ENCODE measurements around the gene TMEFF2. TPM values are rescaled to one million over a fixed set of nuclear protein-coding genes. Genes with fewer than 3 reads are reported as not detected.

The TMEFF2 gene
- total RNA-seq, 1 donor from 2014 or later: 6.3 TPM

DNA sequence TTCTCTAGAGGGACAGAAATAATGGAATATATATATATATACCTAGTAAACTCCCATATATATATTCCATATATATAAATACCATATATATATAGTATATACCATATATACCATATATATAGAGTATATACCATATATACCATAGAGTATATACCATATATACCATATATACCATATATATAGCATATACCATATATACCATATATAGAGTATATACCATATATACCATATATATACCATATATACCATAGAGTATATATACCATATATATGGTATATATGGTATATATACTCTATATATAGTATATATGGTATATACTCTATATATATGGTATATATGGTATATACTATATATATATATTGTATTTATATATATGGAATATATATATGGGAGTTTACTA is 285.9 kb downstream of the TMEFF2 start:
- Histone ChIP-seq H3K36me3 (ENCODE audit: control insufficient read depth in 3 of 3, insufficient read depth in 3 of 3, low read length in 3 of 3) (no peaks in the 10 kb centered on the region), H3K27me3 (ENCODE audit: control insufficient read depth in 3 of 3, insufficient read depth in 3 of 3, low read length in 3 of 3) (no peaks in the 10 kb centered on the region), H3K27ac (ENCODE audit: low read depth, low read length) (no peak overlapping the region), H3K4me3 (ENCODE audit: low read length in 3 of 3) (no peak overlapping the region), H3K9ac (ENCODE audit: low read depth in 1 of 3, low read length in 3 of 3) (no peak overlapping the region), H3K4me1 (ENCODE audit: control insufficient read depth in 3 of 3, insufficient read depth in 3 of 3, low read length in 3 of 3) (no peaks in the 10 kb centered on the region), H3K9me3 (ENCODE audit: control insufficient read depth in 3 of 3, low read length in 3 of 3) (no peaks in the 10 kb centered on the region)

DNA sequence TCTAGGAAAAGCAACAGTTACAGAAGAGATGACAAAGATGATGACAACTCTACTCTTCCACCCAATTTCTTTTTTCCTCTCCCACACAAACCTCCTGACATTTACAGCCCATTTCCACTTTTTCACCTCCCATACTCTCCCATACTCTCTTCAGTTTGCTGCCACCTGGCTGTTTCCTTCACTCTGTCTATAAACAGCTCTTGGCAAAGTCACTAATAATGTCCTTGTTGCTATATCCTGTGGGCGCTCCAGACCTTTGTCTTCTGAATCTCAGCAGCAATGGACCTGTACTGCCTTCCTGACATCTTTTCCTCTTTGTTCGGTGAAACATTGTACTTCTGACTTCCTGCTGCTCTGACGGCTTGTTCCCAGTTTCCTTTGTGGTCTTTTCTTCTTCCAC is 287.2 kb downstream of the TMEFF2 start:
- H3K27me3 ChIP-seq (ENCODE audit: control insufficient read depth in 3 of 3, insufficient read depth in 3 of 3, low read length in 3 of 3): no peaks in the 10 kb centered on the region
- H3K9me3 ChIP-seq (ENCODE audit: control insufficient read depth in 3 of 3, low read length in 3 of 3): no peaks in the 10 kb centered on the region
- H3K27ac ChIP-seq (ENCODE audit: low read depth, low read length): no peak overlapping the region
- H3K36me3 ChIP-seq (ENCODE audit: control insufficient read depth in 3 of 3, insufficient read depth in 3 of 3, low read length in 3 of 3): no peaks in the 10 kb centered on the region
- H3K9ac ChIP-seq (ENCODE audit: low read depth in 1 of 3, low read length in 3 of 3): no peak overlapping the region
- H3K4me3 ChIP-seq (ENCODE audit: low read length in 3 of 3): no peak overlapping the region
- H3K4me1 ChIP-seq (ENCODE audit: control insufficient read depth in 3 of 3, insufficient read depth in 3 of 3, low read length in 3 of 3): no peaks in the 10 kb centered on the region

DNA sequence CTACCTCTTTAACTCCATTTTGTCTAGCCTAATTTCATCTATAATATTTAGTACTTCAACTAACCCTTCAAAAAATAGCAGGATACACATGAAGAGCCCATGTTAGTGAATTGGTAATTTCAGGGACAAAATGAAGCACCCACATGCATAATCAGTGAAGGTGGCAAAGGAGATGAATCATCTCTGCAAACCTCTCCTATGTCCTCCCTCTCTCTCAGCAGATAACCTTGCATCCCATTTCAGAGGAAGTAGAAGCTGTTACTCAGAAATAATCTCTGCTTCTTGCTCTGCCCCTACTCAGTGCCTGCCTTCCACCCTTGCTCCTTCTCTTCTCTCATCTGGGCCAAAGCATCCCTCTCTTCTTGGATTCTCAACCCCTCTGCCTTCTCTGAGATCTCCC is 287.6 kb downstream of the TMEFF2 start:
- Histone ChIP-seq H3K9me3 (ENCODE audit: control insufficient read depth in 3 of 3, low read length in 3 of 3) (no peaks in the 10 kb centered on the region), H3K36me3 (ENCODE audit: control insufficient read depth in 3 of 3, insufficient read depth in 3 of 3, low read length in 3 of 3) (no peaks in the 10 kb centered on the region), H3K27ac (ENCODE audit: low read depth, low read length) (no peak overlapping the region), H3K9ac (ENCODE audit: low read depth in 1 of 3, low read length in 3 of 3) (no peak overlapping the region), H3K4me1 (ENCODE audit: control insufficient read depth in 3 of 3, insufficient read depth in 3 of 3, low read length in 3 of 3) (no peaks in the 10 kb centered on the region), H3K27me3 (ENCODE audit: control insufficient read depth in 3 of 3, insufficient read depth in 3 of 3, low read length in 3 of 3) (no peaks in the 10 kb centered on the region), H3K4me3 (ENCODE audit: low read length in 3 of 3) (no peak overlapping the region)

DNA sequence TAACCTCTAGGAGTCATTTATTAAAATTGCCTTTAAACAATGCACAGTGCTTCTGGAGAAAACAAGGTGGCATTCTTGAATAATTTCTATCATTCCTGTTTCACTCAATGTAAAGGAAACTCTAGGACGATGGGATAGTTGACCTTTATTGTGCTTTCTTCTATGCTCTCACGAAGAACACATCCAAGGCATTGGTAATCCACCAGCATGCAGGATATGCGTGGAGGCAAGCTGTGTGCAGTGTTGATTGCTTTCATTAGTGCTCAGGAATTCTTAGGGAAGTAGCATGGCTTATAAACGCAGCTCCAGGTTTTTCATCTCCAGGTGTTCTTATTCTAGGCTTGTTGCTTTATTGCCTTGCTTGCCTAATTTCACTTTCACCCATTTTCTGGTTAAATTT is 289.4 kb downstream of the TMEFF2 start:
- Histone ChIP-seq H3K4me3 (ENCODE audit: low read length in 3 of 3) (no peak overlapping the region), H3K27me3 (ENCODE audit: control insufficient read depth in 3 of 3, insufficient read depth in 3 of 3, low read length in 3 of 3) (no peaks in the 10 kb centered on the region), H3K27ac (ENCODE audit: low read depth, low read length) (no peak overlapping the region)

DNA sequence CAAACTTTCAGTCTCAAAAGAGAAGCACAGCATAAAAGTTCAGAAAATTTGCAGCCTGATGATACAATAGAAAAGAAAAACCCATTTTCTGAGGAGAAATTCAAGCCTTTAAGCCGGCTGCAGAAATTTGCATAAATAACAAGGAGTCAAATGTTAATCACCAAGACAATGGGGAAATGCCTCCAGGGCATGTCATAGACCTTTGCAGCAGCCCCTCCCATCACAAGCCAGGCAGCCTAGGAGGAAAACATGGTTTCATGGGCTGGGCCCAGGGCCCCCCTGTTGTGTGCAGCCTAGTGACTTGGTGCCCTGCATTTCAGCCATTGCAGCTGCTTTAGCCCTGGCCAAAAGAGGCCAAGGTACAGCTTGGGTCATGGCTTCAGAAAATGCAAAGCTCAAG is 293.7 kb downstream of the TMEFF2 start:
- H3K36me3 ChIP-seq (ENCODE audit: control insufficient read depth in 3 of 3, insufficient read depth in 3 of 3, low read length in 3 of 3): no peaks in the 10 kb centered on the region
- no peaks in the 10 kb centered on the region for H3K9me3 ChIP-seq (ENCODE audit: control insufficient read depth in 3 of 3, low read length in 3 of 3)
- no peaks in the 10 kb centered on the region for H3K4me1 ChIP-seq (ENCODE audit: control insufficient read depth in 3 of 3, insufficient read depth in 3 of 3, low read length in 3 of 3)
- H3K9ac ChIP-seq (ENCODE audit: low read depth in 1 of 3, low read length in 3 of 3): no peak overlapping the region
- H3K27me3 ChIP-seq (ENCODE audit: control insufficient read depth in 3 of 3, insufficient read depth in 3 of 3, low read length in 3 of 3): no peaks in the 10 kb centered on the region
- H3K27ac ChIP-seq (ENCODE audit: low read depth, low read length): no peak overlapping the region
- H3K4me3 ChIP-seq (ENCODE audit: low read length in 3 of 3): no peak overlapping the region

More for the DNA sequence above, 289.4 kb downstream of the TMEFF2 start:
- Histone ChIP-seq H3K9me3 (ENCODE audit: control insufficient read depth in 3 of 3, low read length in 3 of 3) (no peaks in the 10 kb centered on the region), H3K4me1 (ENCODE audit: control insufficient read depth in 3 of 3, insufficient read depth in 3 of 3, low read length in 3 of 3) (no peaks in the 10 kb centered on the region), H3K36me3 (ENCODE audit: control insufficient read depth in 3 of 3, insufficient read depth in 3 of 3, low read length in 3 of 3) (no peaks in the 10 kb centered on the region), H3K9ac (ENCODE audit: low read depth in 1 of 3, low read length in 3 of 3) (no peak overlapping the region)

DNA sequence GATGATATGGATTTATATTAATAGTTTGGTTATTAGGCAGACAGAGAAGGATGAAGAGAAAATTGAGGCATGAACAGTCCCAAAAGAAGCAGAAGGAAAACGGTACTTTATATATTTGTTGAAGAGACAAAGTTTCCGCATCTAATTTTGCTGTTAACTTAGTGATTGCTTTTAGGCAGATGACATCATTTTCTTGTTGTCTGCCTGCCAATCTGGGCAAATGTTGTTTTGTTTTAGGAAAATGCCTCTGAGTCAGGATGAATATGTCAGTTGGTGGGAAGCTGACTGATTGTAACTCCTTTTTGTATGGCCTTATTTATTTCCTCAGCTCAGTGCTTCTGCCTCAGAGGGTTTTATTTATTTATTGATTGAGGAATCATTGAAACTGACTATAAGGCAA is 295.3 kb downstream of the TMEFF2 start:
- Histone ChIP-seq H3K27me3 (ENCODE audit: control insufficient read depth in 3 of 3, insufficient read depth in 3 of 3, low read length in 3 of 3) (no peaks in the 10 kb centered on the region), H3K9ac (ENCODE audit: low read depth in 1 of 3, low read length in 3 of 3) (no peak overlapping the region), H3K9me3 (ENCODE audit: control insufficient read depth in 3 of 3, low read length in 3 of 3) (no peaks in the 10 kb centered on the region), H3K4me1 (ENCODE audit: control insufficient read depth in 3 of 3, insufficient read depth in 3 of 3, low read length in 3 of 3) (no peaks in the 10 kb centered on the region), H3K4me3 (ENCODE audit: low read length in 3 of 3) (no peak overlapping the region), H3K36me3 (ENCODE audit: control insufficient read depth in 3 of 3, insufficient read depth in 3 of 3, low read length in 3 of 3) (no peaks in the 10 kb centered on the region), H3K27ac (ENCODE audit: low read depth, low read length) (no peak overlapping the region)

Measured in skeletal muscle tissue (tissue), 4 donors.